Measurements from ENCODE around the gene RPL21.

The RPL21 gene

DNA sequence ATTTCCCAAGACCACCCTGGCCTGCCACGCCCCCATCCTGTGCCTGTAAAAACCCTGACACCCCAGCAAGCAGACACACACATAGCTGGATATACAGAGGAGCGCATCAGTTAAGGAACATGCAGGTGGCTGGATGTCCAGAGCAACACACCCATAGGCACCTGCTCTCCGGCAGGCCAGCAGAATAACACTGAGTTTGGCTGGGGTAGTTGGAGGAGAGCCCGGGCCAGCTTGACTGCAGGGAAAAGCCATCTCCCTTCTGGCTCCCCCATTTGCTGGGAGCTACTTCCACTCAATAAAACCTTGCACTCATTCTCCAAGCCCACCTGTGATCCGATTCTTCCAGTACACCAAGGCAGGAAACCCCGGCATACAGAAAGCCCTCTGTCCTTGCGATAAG is 28.1 kb downstream of the RPL21 start:
- TF ChIP-seq, protein P1, sequence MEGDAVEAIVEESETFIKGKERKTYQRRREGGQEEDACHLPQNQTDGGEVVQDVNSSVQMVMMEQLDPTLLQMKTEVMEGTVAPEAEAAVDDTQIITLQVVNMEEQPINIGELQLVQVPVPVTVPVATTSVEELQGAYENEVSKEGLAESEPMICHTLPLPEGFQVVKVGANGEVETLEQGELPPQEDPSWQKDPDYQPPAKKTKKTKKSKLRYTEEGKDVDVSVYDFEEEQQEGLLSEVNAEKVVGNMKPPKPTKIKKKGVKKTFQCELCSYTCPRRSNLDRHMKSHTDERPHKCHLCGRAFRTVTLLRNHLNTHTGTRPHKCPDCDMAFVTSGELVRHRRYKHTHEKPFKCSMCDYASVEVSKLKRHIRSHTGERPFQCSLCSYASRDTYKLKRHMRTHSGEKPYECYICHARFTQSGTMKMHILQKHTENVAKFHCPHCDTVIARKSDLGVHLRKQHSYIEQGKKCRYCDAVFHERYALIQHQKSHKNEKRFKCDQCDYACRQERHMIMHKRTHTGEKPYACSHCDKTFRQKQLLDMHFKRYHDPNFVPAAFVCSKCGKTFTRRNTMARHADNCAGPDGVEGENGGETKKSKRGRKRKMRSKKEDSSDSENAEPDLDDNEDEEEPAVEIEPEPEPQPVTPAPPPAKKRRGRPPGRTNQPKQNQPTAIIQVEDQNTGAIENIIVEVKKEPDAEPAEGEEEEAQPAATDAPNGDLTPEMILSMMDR (IDR thresholded peaks at IDR 0.05), result no peak
- TF ChIP-seq ZFX (IDR thresholded peaks at IDR 0.05; ENCODE audit: borderline replicate concordance), result no peak
- H3K27ac ChIP-seq, result no peak overlapping the region

DNA sequence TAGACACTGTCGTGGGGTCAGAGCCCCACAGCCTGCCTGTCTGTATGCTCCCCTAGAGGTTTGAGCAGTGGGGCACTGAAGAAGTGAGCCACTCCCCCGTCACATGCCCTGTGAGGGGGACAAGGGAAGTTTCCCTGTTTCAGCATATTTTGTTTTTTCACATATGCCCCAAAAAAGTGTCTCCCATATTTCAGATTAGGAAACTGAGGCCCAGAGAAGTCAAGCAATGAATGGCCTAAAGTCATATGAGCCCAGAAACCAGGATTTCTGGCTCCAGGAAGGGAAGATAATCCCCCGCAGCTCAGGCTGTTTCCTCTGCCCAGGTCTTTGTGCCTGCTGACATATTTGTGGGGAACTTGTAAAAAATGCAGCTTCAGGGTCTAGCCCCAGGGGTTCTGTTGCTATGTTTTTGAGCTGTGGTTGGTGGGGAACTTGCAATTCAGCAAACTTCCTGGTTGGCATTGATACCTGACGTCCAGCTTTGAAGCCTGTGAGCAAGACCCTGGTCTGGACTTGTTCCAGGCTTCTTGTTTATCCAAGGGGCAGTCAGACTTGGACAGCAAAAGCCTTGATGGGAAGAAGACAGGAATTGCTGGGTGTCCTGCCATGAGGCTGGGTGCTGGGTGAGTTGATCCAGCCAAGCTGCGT is 28.8 kb downstream of the RPL21 start:
- H3K27ac ChIP-seq, result no peak overlapping the region
- TF ChIP-seq, protein P1 (IDR thresholded peaks at IDR 0.05), result no peak
- no peak for TF ChIP-seq ZFX (IDR thresholded peaks at IDR 0.05; ENCODE audit: borderline replicate concordance)

DNA sequence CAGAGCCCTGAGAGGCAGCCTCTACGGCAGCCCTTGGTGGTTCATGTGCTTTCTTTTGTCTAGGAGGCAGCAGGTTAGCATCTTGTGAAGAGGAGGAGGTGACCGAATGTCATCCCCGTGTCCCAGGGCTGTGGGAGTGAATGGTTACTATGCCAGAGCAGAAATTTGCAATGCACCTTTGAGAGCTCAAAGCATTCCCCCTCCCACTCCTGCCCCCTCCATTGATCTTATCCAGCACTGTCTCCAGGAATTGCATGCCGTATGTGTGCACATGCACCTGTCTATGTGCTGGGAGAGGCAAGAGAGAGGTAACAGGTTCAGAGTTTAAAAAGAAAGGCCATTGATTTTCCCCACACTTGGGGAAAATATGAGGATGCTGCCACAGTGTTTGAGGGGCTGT is 29.5 kb downstream of the RPL21 start:
- H3K27ac ChIP-seq, result no peak overlapping the region
- no peak for TF ChIP-seq ZFX (IDR thresholded peaks at IDR 0.05; ENCODE audit: borderline replicate concordance)
- TF ChIP-seq, protein P1 (IDR thresholded peaks at IDR 0.05), result no peak

DNA sequence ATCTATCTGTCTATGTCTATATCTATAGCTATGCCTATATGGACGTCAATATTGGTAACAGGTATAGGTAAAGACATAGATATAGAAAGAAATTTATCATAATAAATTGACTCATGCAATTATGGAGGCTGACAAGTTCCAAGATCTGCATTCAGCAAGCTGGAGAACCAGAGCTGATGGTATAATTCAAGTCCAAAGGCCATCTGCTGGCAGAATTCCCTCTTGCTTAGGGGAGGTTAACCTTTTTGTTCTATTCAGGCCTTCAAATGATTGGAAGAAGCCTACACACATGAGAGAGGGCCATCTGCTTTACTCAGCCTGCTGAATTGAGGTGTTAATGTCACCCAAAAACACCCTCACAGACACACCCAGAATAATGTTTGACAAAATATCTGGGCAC is 30.1 kb downstream of the RPL21 start:
- no peak for TF ChIP-seq ZFX (IDR thresholded peaks at IDR 0.05; ENCODE audit: borderline replicate concordance)
- TF ChIP-seq, protein P1 (IDR thresholded peaks at IDR 0.05), result no peak
- no peak overlapping the region for H3K27ac ChIP-seq

DNA sequence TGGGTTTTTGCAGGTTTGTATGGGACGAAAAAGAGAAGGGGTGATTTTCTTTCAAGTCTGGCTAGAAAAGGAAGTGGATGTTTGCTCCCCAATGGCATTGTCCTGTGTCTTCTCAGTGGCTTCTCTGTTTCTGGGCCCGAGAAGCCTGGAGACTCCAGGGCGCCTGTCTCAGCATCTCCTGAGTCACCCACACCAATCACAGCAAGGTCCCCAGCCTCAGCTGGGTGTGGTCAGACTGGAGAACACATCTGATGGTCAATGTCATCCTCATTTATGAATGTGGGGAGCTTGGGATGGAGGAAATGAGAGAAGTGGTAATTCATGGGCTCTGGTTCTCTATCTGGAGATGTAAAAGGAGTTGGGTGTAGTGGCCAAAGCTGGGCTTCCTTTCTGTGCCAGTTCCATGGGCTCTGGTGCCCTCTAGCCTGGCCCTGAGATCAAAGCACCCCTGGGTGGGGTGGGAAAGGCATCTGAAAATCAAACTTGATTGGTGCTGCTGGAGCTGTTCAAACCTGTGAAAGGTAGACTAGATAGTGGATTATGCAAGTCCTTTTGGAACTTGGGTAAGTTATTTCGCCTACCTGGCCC is 32.6 kb downstream of the RPL21 start:
- H3K27ac ChIP-seq, result no peak overlapping the region
- no peak for TF ChIP-seq ZFX (IDR thresholded peaks at IDR 0.05; ENCODE audit: borderline replicate concordance)
- TF ChIP-seq, protein P1 (IDR thresholded peaks at IDR 0.05), result peak; percentile 23; the same call in 1 of the 2 replicates

DNA sequence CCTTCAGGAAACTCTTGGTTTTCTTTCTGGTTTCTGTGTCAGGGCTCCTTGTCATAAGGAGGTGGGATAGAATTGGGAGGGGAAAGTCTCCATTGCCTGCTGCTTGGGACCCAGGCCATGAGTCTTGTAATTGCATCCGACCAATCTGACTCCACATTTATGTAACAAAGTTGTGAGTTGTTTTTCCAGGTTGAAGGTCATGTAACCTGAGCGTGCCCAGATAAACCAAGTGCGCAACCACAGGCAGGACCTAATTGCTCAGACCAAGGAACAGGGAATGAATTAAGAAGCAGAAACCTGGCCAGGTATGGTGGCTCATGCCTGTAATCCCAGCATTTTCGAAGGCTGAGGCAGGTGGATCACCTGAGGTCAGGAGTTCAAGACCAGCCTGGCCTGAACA is 37.0 kb downstream of the RPL21 start:
- TF ChIP-seq, protein P1 (IDR thresholded peaks at IDR 0.05), result no peak
- no peak for TF ChIP-seq ZFX (IDR thresholded peaks at IDR 0.05; ENCODE audit: borderline replicate concordance)
- H3K27ac ChIP-seq, result no peak overlapping the region

DNA sequence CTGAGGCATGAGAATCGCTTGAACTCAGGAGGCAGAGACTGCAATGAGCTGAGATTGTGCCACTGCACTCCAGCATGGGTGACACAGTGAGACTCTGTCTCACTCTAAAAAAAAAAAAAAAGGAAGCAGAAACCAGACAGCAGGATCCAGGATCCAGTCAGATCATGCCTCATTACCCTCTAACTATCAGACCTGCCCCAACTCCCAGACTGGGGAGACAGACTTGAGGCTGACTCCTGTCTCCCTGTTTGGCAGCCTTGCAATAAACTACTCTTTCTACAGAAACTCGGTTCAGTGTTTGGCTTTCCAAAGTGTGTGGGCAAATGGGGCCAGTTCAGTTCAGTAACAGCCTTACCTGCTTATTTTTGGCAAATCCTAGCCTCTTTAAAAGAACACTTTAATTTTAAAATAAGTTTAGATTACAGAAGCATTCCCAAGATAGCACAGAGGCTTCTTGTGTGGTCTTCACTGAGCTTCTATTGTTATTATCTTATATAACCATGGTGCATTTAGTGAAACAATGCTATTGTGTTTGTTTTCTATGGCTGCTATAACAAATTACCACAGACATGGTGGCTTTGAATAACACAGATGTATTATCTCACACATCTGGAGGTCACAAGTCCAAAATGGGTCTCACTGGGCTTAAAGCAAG is 37.8 kb downstream of the RPL21 start:
- TF ChIP-seq, protein P1 (IDR thresholded peaks at IDR 0.05), result no peak
- no peak for TF ChIP-seq ZFX (IDR thresholded peaks at IDR 0.05; ENCODE audit: borderline replicate concordance)
- no peak overlapping the region for H3K27ac ChIP-seq
